Glutamatergic neuron (in vitro differentiated cells): ENCODE data around the gene RPS6KA1. TPM values are rescaled to one million over a fixed set of nuclear protein-coding genes. Genes with fewer than 3 reads are reported as not detected.
A peak's percentile ranks its signal among the peaks of the same experiment; 100 is the strongest.

ENCODE experiments used
- DNase-seq: peaks from one replicate; pipeline ENCODE4 v3.0.0; 2022
- H3K27ac Mint-ChIP-seq: one replicate; pipeline ENCODE4 v1.8.0; 2020; ENCODE audit warnings: mild to moderate bottlenecking, mixed read lengths, inconsistent platforms; ENCODE audit not compliant: unreplicated experiment
- H3K27me3 Mint-ChIP-seq: one replicate; pipeline ENCODE4 v1.8.0; 2020; ENCODE audit warnings: mild to moderate bottlenecking, moderate library complexity, mixed read lengths, inconsistent platforms; ENCODE audit not compliant: unreplicated experiment
- H3K36me3 Mint-ChIP-seq: one replicate; pipeline ENCODE4 v1.8.0; 2020; ENCODE audit warnings: mild to moderate bottlenecking, mixed read lengths, inconsistent platforms; ENCODE audit not compliant: unreplicated experiment
- H3K4me1 Mint-ChIP-seq: one replicate; pipeline ENCODE4 v1.8.0; 2020; ENCODE audit warnings: mild to moderate bottlenecking, low read depth, mixed read lengths, inconsistent platforms; ENCODE audit not compliant: unreplicated experiment
- H3K4me3 Mint-ChIP-seq: one replicate; pipeline ENCODE4 v1.8.0; 2020; ENCODE audit warnings: mild to moderate bottlenecking, mixed read lengths, inconsistent platforms; ENCODE audit not compliant: unreplicated experiment
- H3K9me3 Mint-ChIP-seq: one replicate; pipeline ENCODE4 v1.8.0; 2020; ENCODE audit warnings: mild to moderate bottlenecking, moderate library complexity, mixed read lengths, inconsistent platforms; ENCODE audit not compliant: unreplicated experiment
- CTCF ChIP-seq: fragments of 200-600 bp; sonication (generic); IDR thresholded peaks from one replicate; pipeline ENCODE4 v1.5.0; 2021; ENCODE audit not compliant: partially characterized antibody, unreplicated experiment
- total RNA-seq: library from RNA; stranded (reverse); fragmentation: NEBNext Ultra II Directional; extraction: Animal tissue kit (Norgen Biotek cat#: 25700); gene quantifications from one replicate; pipeline ENCODE4 v1.2.1, GENCODE V29; 2021; ENCODE audit not compliant: unreplicated experiment

RPS6KA1 gene
- total RNA-seq, 1 donor from 2014 or later: 10.8 TPM

- DNase-seq: no peak
- no peak overlapping the region for H3K4me3 Mint-ChIP-seq
- H3K9me3 Mint-ChIP-seq: no peaks in the 10 kb centered on the region
- H3K36me3 Mint-ChIP-seq: no peaks in the 10 kb centered on the region
- no peaks in the 10 kb centered on the region for H3K27me3 Mint-ChIP-seq
- H3K27ac Mint-ChIP-seq: no peak overlapping the region
- TF ChIP-seq CTCF: no peak
- peaks cover 7% of the 10 kb centered on the region for H3K4me1 Mint-ChIP-seq
Observed at GRCh38 chr1:26598890-26599289, 69.3 kb downstream of the RPS6KA1 start.

DNA sequence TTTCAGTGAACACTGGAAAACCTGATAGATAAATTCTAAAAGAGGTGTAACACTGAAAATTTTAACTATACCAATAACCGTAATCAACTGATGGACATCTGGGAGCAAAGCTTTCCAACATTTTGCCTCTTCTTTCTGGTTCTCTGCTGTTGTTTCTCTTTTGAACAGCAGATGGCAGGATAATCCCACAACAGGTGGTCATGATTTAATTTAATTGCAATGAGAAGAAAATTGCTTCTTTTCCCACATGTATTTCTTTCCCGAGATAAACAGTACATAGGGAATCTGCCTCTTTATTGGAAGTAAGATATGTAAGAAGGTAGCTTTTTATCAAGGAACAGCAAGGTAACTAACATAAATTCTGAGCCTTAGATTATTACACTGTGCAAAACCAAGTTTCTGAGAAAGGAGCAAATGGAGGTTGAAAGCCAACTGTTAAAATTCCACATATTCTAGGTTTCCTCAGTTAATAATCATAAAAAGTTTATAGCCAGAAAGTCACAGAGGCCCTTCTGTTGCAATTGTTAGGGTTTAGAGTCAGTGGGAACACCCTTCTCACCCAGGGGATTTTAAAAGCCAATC lies 72.9 kb downstream of the RPS6KA1 start:
- Mint-ChIP-seq H3K9me3 (peaks cover 2% of the 10 kb centered on the region), H3K27ac (no peak overlapping the region), H3K36me3 (no peaks in the 10 kb centered on the region), H3K4me1 (peaks cover 14% of the 10 kb centered on the region), H3K4me3 (peak overlapping the region; percentile 46), H3K27me3 (no peaks in the 10 kb centered on the region)
- DNase-seq: no peak
- peak; percentile 71 for TF ChIP-seq CTCF

DNA sequence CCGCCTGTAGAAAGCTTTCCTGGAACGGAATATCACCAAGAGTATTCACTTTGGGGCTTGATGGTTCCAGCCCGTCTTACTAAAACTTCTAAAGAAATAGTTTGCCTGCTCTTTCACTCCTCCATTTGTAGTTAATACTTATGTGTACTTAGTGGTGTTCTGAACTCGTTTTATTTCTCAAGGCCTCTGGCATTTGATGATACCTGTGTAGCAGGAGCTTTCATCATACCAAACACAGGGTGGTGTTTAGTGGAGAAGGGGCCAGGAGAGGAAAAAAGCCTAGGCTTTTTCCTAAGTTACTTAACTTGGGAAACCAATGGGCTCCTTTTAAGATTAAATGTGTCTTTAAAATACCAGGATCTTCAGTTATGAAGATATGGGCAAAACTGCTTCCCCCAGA lies 74.3 kb downstream of the RPS6KA1 start:
- no peak overlapping the region for H3K27ac Mint-ChIP-seq
- no peaks in the 10 kb centered on the region for H3K27me3 Mint-ChIP-seq
- no peak overlapping the region for H3K4me3 Mint-ChIP-seq
- TF ChIP-seq CTCF: no peak
- peaks cover 2% of the 10 kb centered on the region for H3K9me3 Mint-ChIP-seq
- H3K4me1 Mint-ChIP-seq: peaks cover 14% of the 10 kb centered on the region
- no peaks in the 10 kb centered on the region for H3K36me3 Mint-ChIP-seq
- no peak for DNase-seq

DNA sequence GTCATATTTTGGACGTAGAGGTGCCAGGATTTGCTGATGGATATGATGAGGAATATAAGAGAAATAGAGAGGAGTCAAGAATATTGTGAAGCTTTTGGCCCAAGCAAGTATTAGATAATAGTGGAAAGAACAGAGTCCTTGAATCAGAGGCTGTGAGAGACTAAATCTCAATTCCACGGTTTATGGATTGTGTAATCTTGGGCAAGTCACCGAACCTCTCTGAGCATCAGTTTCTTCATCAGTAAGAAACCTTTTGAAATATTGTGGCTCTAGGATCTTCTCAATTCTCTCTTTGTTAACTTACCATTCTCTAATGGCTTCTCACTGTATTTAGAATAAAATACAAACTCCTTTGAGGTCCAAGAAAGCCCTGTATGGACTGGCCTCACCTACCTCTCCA lies 77.6 kb downstream of the RPS6KA1 start:
- Mint-ChIP-seq H3K27me3 (no peaks in the 10 kb centered on the region), H3K4me1 (peaks cover 14% of the 10 kb centered on the region), H3K27ac (no peak overlapping the region), H3K4me3 (peak overlapping the region; percentile 11), H3K9me3 (peaks cover 2% of the 10 kb centered on the region), H3K36me3 (no peaks in the 10 kb centered on the region)
- DNase-seq: no peak
- TF ChIP-seq CTCF: no peak

DNA sequence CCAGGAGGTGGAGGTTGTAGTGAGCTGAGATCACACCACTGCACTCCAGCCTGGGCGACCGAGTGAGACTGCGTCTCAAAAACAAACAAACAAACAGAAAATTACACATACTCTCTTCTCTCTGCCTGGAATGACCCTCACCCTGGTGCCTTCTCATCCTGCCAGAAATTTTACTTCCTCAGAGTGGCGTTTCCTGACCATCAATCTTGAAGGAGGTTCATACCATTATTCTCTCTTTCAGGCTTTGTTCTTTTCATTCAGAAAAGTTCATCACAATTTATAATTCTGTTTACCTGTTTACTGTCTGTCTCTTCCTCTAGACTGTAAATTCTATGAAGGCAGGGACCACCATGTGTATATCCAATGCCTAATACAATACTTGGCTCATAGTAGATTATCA lies 79.3 kb downstream of the RPS6KA1 start:
- Mint-ChIP-seq H3K4me3 (no peak overlapping the region), H3K36me3 (no peaks in the 10 kb centered on the region), H3K27ac (no peak overlapping the region), H3K9me3 (peaks cover 2% of the 10 kb centered on the region), H3K27me3 (no peaks in the 10 kb centered on the region), H3K4me1 (peaks cover 7% of the 10 kb centered on the region)
- no peak for TF ChIP-seq CTCF
- DNase-seq: no peak
